ENCODE results near the gene TET1. TPM values are rescaled to one million over a fixed set of nuclear protein-coding genes. Genes with fewer than 3 reads are reported as not detected.
"Not testable (repeated sequence)": the region's sequence is repeated elsewhere in the genome, so short reads cannot be mapped to it uniquely, and the experiment has no call there.

TET1 gene
- total RNA-seq, 1 experiment from 2014 or later, result 3.0 TPM

- H3K9me3 ChIP-seq (ENCODE audit: low read length); BruUV-seq (replicated peaks); POLR2A ChIA-PET (ENCODE audit: unreplicated experiment); H3F3A ChIP-seq (ENCODE audit: low read length, unreplicated experiment); ATAC-seq; H3K79me2 ChIP-seq (ENCODE audit: low read length); H3K4me1 ChIP-seq (ENCODE audit: insufficient read depth, low read length); H3K9me2 ChIP-seq (replicated peaks; ENCODE audit: low read length); H3K9ac ChIP-seq (ENCODE audit: low read length); H3K4me3 ChIP-seq (ENCODE audit: low read length); DNase-seq; intact Hi-C loops (cut with micrococcal nuclease); H3K27ac ChIP-seq (ENCODE audit: low read length); H3K27me3 ChIP-seq (ENCODE audit: low read length); H2AFZ ChIP-seq (ENCODE audit: low read length); CTCF ChIA-PET; H4K20me1 ChIP-seq (ENCODE audit: low read length); H3K4me2 ChIP-seq (ENCODE audit: low read length): not testable (repeated sequence)
- H3K36me3 ChIP-seq (ENCODE audit: low read depth, low read length), result peaks cover 68% of the 10 kb centered on the region
Measured at GRCh38 chr10:68740676-68741075, 180.5 kb downstream of the TET1 start.

- H2AFZ ChIP-seq (ENCODE audit: low read length), result no peak overlapping the region
- H3K4me3 ChIP-seq (ENCODE audit: low read length), result no peak overlapping the region
- H3F3A ChIP-seq (ENCODE audit: low read length, unreplicated experiment), result no peaks in the 10 kb centered on the region
- TF ChIP-seq EZH2phosphoT487 (IDR thresholded peaks at IDR 0.05; ENCODE audit: borderline replicate concordance, low read length), result no peak
- TF ChIP-seq EZH2 (IDR thresholded peaks at IDR 0.05; ENCODE audit: low read length, unreplicated experiment), result no peak
- TF ChIP-seq, protein P1, sequence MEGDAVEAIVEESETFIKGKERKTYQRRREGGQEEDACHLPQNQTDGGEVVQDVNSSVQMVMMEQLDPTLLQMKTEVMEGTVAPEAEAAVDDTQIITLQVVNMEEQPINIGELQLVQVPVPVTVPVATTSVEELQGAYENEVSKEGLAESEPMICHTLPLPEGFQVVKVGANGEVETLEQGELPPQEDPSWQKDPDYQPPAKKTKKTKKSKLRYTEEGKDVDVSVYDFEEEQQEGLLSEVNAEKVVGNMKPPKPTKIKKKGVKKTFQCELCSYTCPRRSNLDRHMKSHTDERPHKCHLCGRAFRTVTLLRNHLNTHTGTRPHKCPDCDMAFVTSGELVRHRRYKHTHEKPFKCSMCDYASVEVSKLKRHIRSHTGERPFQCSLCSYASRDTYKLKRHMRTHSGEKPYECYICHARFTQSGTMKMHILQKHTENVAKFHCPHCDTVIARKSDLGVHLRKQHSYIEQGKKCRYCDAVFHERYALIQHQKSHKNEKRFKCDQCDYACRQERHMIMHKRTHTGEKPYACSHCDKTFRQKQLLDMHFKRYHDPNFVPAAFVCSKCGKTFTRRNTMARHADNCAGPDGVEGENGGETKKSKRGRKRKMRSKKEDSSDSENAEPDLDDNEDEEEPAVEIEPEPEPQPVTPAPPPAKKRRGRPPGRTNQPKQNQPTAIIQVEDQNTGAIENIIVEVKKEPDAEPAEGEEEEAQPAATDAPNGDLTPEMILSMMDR (conservative IDR thresholded peaks at IDR 0.05; ENCODE audit: low read depth, low read length), result no peak
- POLR2A ChIA-PET (ENCODE audit: unreplicated experiment), result no interaction called here
- no peaks in the 10 kb centered on the region for H3K9me2 ChIP-seq (replicated peaks; ENCODE audit: low read length)
- no peak overlapping the region for H3K4me2 ChIP-seq (ENCODE audit: low read length)
- no TSS peak for BruUV-seq (replicated peaks)
- no peaks in the 10 kb centered on the region for H3K27me3 ChIP-seq (ENCODE audit: low read length)
- intact Hi-C loops (cut with micrococcal nuclease), result no loop called here
- no peak for DNase-seq
- no peak for ATAC-seq
- H4K20me1 ChIP-seq (ENCODE audit: low read length), result no peaks in the 10 kb centered on the region
- H3K4me1 ChIP-seq (ENCODE audit: insufficient read depth, low read length), result no peaks in the 10 kb centered on the region
- H3K79me2 ChIP-seq (ENCODE audit: low read length), result 0 out of 2 replicates have a peak, but pooled peaks cover 5% of the 10 kb centered on the region
- H3K27ac ChIP-seq (ENCODE audit: low read length), result no peak overlapping the region
- no peaks in the 10 kb centered on the region for H3K9me3 ChIP-seq (ENCODE audit: low read length)
- CTCF ChIA-PET, result no interaction called here
- peaks cover 60% of the 10 kb centered on the region for H3K36me3 ChIP-seq (ENCODE audit: low read depth, low read length)
- no peak overlapping the region for H3K9ac ChIP-seq (ENCODE audit: low read length)
Measured at GRCh38 chr10:68742397-68742796, 182.3 kb downstream of the TET1 start.

Other genes starting within 250 kb of the TET1 start
- 40.5 and 77.5 TPM in 2 replicates for gene HNRNPH3, start 228.3 kb upstream of the TET1 start, total RNA-seq (2014; rRNA removed)
- 1.1 and 1.9 TPM in 2 replicates for gene PBLD, start 227.4 kb upstream of the TET1 start, total RNA-seq (2014; rRNA removed)
- 18.2 and 18.3 TPM in 2 replicates for gene RUFY2, start 153.1 kb upstream of the TET1 start, total RNA-seq (2014; rRNA removed)
- 29.5 and 38.7 TPM in 2 replicates for gene DNA2, start 88.4 kb upstream of the TET1 start, total RNA-seq (2014; rRNA removed)
- 21.9 and 22.0 TPM in 2 replicates for gene SLC25A16, start 32.8 kb upstream of the TET1 start, total RNA-seq (2014; rRNA removed)
- 64.9 and 92.1 TPM in 2 replicates for gene CCAR1, start 160.9 kb downstream of the TET1 start, total RNA-seq (2014; rRNA removed)